ENCODE data around the gene CDH4.

DNA sequence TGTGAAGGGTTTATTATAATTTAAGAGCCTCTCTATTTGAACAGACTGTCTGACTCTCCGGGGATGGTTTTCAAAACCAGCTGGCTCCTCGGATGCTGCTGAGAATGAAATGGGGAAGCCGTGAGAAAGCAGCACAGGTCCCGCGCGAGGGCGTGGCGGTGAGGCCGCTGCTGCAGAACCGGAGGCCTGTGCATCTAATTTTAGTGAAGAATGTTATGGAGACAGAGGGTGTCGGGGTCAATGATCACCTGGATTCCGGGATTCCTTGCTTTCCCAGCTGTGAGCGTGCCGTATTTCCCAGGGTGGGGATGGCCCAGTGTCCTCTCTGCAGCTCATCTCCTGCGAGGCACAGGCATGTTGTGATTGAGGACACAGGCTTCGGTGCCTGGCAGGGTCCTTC, 348.0 kb downstream of the CDH4 start:
- TF ChIP-seq, protein P1, sequence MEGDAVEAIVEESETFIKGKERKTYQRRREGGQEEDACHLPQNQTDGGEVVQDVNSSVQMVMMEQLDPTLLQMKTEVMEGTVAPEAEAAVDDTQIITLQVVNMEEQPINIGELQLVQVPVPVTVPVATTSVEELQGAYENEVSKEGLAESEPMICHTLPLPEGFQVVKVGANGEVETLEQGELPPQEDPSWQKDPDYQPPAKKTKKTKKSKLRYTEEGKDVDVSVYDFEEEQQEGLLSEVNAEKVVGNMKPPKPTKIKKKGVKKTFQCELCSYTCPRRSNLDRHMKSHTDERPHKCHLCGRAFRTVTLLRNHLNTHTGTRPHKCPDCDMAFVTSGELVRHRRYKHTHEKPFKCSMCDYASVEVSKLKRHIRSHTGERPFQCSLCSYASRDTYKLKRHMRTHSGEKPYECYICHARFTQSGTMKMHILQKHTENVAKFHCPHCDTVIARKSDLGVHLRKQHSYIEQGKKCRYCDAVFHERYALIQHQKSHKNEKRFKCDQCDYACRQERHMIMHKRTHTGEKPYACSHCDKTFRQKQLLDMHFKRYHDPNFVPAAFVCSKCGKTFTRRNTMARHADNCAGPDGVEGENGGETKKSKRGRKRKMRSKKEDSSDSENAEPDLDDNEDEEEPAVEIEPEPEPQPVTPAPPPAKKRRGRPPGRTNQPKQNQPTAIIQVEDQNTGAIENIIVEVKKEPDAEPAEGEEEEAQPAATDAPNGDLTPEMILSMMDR (IDR thresholded peaks at IDR 0.05), result no peak
- no peak for TF ChIP-seq POLR2A (IDR thresholded peaks at IDR 0.05)
